Measurements from ENCODE around the gene AQP3. TPM values are rescaled to one million over a fixed set of nuclear protein-coding genes. Genes with fewer than 3 reads are reported as not detected.

Gene AQP3
- total RNA-seq, 1 experiment from 2014 or later = 5.5 TPM

DNA sequence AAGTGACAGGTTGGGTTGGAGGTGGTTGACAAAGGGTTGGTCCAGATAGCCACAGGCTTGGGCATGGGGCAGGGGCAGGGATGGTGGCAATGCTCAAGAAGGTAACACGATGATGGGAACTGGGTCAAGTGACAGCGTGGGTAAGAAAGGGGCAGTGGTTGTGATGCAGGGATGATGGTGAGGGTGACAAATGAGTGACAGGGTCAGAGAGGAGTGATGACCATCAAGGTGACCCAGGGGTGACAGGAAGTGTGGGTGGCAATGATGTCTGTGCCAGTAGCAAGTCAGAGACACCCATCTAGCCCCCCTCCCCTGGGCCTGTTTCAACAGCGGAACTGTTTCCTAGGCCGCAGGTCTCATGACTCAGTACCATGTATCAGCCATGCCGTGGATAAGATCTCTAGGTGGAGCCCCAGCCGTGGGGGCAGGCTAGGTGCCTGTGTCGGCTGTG is 20.5 kb downstream of the AQP3 start:
- Histone ChIP-seq H3K4me3 (replicated peaks in 1 of 2; ENCODE audit: low read depth in 1 of 2, low read length in 2 of 2) (no peak overlapping the region), H3K4me2 (ENCODE audit: low read length) (no peak overlapping the region), H3K9me2 (ENCODE audit: insufficient read depth) (no peaks in the 10 kb centered on the region), H3K79me2 (ENCODE audit: insufficient read depth, low read length) (no peaks in the 10 kb centered on the region), H2AFZ (ENCODE audit: low read depth, low read length, poor library complexity, severe bottlenecking) (no peak overlapping the region), H3K9ac (ENCODE audit: low read length) (no peak overlapping the region), H3K36me3 (ENCODE audit: control insufficient read depth in 1 of 2, insufficient read depth in 2 of 2, low read length in 2 of 2) (no peaks in the 10 kb centered on the region), H3K9me3 (ENCODE audit: control insufficient read depth in 1 of 2, insufficient read depth in 1 of 2, low read depth in 1 of 2, low read length in 2 of 2) (no peaks in the 10 kb centered on the region), H3K4me1 (ENCODE audit: control insufficient read depth in 1 of 2, insufficient read depth in 2 of 2, low read length in 2 of 2) (peaks cover 0 to 9% of the 10 kb centered on the region in 2 experiments; a peak in 2 of 4 replicates), H3K27me3 (ENCODE audit: insufficient read depth, low read length) (no peaks in the 10 kb centered on the region), H3K27ac (ENCODE audit: low read depth, low read length) (no peak overlapping the region), H4K20me1 (ENCODE audit: insufficient read depth) (no peaks in the 10 kb centered on the region)
- intact Hi-C loops (cut with micrococcal nuclease) = no loop called here
- no TSS peak for BruUV-seq (replicated peaks)
- ChIA-PET CTCF (no interaction called here), POLR2A (no interaction called here), RAD21 (ENCODE audit: low non-redundant PET in 1 of 2, low total read pairs in 2 of 2, uncharacterized antibody in 2 of 2, unreplicated experiment in 2 of 2) (no interaction called here)
- TF ChIP-seq POLR2AphosphoS5 (IDR thresholded peaks at IDR 0.05; ENCODE audit: low read depth, low read length) (no peak), EGR1 (IDR thresholded peaks at IDR 0.05; ENCODE audit: low read depth) (no peak), YY1 (IDR thresholded peaks at IDR 0.05; ENCODE audit: extremely low read depth, insufficient replicate concordance, low read depth, low read length) (no peak), FOSL1 (IDR thresholded peaks at IDR 0.05; ENCODE audit: low read depth) (no peak), SIN3A (IDR thresholded peaks at IDR 0.05; ENCODE audit: low read depth) (no peak), ATF3 (IDR thresholded peaks at IDR 0.05) (no peak), TCF7L2 (IDR thresholded peaks at IDR 0.05; ENCODE audit: borderline replicate concordance, extremely low read depth, insufficient read depth, insufficient read length) (no peak), SP1 (IDR thresholded peaks at IDR 0.05; ENCODE audit: low read depth) (no peak), CBX3 (IDR thresholded peaks at IDR 0.05; ENCODE audit: low read depth) (no peak), SRF (IDR thresholded peaks at IDR 0.05; ENCODE audit: low read depth) (no peak), JUND (IDR thresholded peaks at IDR 0.05) (no peak), RAD21 (IDR thresholded peaks at IDR 0.05; ENCODE audit: low read depth) (no peak), ZNF274 (IDR thresholded peaks at IDR 0.05; ENCODE audit: low read depth, low read length) (no peak), EZH2 (IDR thresholded peaks at IDR 0.05) (no peak), POLR2A (IDR thresholded peaks at IDR 0.05; ENCODE audit: borderline replicate concordance, extremely low read depth, insufficient read depth, insufficient read length) (no peak)
- TF ChIP-seq, protein P1, sequence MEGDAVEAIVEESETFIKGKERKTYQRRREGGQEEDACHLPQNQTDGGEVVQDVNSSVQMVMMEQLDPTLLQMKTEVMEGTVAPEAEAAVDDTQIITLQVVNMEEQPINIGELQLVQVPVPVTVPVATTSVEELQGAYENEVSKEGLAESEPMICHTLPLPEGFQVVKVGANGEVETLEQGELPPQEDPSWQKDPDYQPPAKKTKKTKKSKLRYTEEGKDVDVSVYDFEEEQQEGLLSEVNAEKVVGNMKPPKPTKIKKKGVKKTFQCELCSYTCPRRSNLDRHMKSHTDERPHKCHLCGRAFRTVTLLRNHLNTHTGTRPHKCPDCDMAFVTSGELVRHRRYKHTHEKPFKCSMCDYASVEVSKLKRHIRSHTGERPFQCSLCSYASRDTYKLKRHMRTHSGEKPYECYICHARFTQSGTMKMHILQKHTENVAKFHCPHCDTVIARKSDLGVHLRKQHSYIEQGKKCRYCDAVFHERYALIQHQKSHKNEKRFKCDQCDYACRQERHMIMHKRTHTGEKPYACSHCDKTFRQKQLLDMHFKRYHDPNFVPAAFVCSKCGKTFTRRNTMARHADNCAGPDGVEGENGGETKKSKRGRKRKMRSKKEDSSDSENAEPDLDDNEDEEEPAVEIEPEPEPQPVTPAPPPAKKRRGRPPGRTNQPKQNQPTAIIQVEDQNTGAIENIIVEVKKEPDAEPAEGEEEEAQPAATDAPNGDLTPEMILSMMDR (IDR thresholded peaks at IDR 0.05 in 2 of 3, conservative IDR thresholded peaks at IDR 0.05 in 1 of 3; ENCODE audit: borderline replicate concordance in 1 of 3, insufficient read depth in 1 of 3, low read depth in 2 of 3, low read length in 2 of 3) = no peak
- TF ChIP-seq, protein P2, sequence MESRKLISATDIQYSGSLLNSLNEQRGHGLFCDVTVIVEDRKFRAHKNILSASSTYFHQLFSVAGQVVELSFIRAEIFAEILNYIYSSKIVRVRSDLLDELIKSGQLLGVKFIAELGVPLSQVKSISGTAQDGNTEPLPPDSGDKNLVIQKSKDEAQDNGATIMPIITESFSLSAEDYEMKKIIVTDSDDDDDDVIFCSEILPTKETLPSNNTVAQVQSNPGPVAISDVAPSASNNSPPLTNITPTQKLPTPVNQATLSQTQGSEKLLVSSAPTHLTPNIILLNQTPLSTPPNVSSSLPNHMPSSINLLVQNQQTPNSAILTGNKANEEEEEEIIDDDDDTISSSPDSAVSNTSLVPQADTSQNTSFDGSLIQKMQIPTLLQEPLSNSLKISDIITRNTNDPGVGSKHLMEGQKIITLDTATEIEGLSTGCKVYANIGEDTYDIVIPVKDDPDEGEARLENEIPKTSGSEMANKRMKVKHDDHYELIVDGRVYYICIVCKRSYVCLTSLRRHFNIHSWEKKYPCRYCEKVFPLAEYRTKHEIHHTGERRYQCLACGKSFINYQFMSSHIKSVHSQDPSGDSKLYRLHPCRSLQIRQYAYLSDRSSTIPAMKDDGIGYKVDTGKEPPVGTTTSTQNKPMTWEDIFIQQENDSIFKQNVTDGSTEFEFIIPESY (IDR thresholded peaks at IDR 0.05; ENCODE audit: extremely low read depth, insufficient replicate concordance, low read length) = no peak
- TF ChIP-seq, protein P3, sequence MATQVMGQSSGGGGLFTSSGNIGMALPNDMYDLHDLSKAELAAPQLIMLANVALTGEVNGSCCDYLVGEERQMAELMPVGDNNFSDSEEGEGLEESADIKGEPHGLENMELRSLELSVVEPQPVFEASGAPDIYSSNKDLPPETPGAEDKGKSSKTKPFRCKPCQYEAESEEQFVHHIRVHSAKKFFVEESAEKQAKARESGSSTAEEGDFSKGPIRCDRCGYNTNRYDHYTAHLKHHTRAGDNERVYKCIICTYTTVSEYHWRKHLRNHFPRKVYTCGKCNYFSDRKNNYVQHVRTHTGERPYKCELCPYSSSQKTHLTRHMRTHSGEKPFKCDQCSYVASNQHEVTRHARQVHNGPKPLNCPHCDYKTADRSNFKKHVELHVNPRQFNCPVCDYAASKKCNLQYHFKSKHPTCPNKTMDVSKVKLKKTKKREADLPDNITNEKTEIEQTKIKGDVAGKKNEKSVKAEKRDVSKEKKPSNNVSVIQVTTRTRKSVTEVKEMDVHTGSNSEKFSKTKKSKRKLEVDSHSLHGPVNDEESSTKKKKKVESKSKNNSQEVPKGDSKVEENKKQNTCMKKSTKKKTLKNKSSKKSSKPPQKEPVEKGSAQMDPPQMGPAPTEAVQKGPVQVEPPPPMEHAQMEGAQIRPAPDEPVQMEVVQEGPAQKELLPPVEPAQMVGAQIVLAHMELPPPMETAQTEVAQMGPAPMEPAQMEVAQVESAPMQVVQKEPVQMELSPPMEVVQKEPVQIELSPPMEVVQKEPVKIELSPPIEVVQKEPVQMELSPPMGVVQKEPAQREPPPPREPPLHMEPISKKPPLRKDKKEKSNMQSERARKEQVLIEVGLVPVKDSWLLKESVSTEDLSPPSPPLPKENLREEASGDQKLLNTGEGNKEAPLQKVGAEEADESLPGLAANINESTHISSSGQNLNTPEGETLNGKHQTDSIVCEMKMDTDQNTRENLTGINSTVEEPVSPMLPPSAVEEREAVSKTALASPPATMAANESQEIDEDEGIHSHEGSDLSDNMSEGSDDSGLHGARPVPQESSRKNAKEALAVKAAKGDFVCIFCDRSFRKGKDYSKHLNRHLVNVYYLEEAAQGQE (IDR thresholded peaks at IDR 0.05; ENCODE audit: low read depth) = no peak
- no peak for DNase-seq (ENCODE audit: low read depth, low spot score)
- ATAC-seq = no peak
